Activated B cell treated with CpG ODN at 0.5 μM for 24 hours (primary cell): Measurements from ENCODE around the gene SEPTIN2. TPM values are rescaled to one million over a fixed set of nuclear protein-coding genes. Genes with fewer than 3 reads are reported as not detected.
"Not testable (repeated sequence)": the region's sequence is repeated elsewhere in the genome, so short reads cannot be mapped to it uniquely, and the experiment has no call there.

ENCODE experiments used
- ATAC-seq: fragments of 200-7000 bp; cut with Tn5 transposase; one replicate; pipeline ENCODE4 v1.10.0; 2021; ENCODE audit warnings: low read depth, mild to moderate bottlenecking, moderate library complexity
- CTCF ChIA-PET: fragments of 350-600 bp; sonication (Branson Sonifier 250); formaldehyde crosslinking; loops from one replicate; lab custom pipeline; 2021; ENCODE audit warnings: antibody characterized with exemption; lab: Charles Lee
- POLR2A ChIA-PET: fragments of 350-600 bp; sonication (Branson Sonifier 250); formaldehyde crosslinking; loops from one replicate; lab custom pipeline; 2021; ENCODE audit warnings: antibody characterized with exemption; lab: Charles Lee
- DNase-seq: peaks from one replicate; pipeline ENCODE4 v3.0.0; 2022
- H3K27ac Mint-ChIP-seq: one replicate; pipeline ENCODE4 v1.8.0; 2020; ENCODE audit warnings: mixed read lengths
- H3K27me3 Mint-ChIP-seq: one replicate; pipeline ENCODE4 v1.8.0; 2021; ENCODE audit warnings: mixed read lengths
- H3K36me3 Mint-ChIP-seq: one replicate; pipeline ENCODE4 v1.8.0; 2021; ENCODE audit warnings: low read depth, mixed read lengths
- H3K4me1 Mint-ChIP-seq: one replicate; pipeline ENCODE4 v1.8.0; 2021; ENCODE audit warnings: mixed read lengths
- H3K4me3 Mint-ChIP-seq: one replicate; pipeline ENCODE4 v1.8.0; 2020; ENCODE audit warnings: mild to moderate bottlenecking, mixed read lengths
- H3K9me3 Mint-ChIP-seq: one replicate; pipeline ENCODE4 v1.8.0; 2020; ENCODE audit warnings: mixed read lengths
- intact Hi-C: fragments of 100-400 bp; cut with micrococcal nuclease; formaldehyde crosslinking; loops from one replicate; pipeline ENCODE4 v1.15.1; 2024
- total RNA-seq: library from RNA; stranded (reverse); gene quantifications from 2 replicates; pipeline ENCODE4 v1.2.3, GENCODE V29; 2022
- TF ChIP-seq, protein P1 (sequence below): fragments of 200-600 bp; IDR thresholded peaks from one replicate; pipeline ENCODE4 v1.8.0; 2022; ENCODE audit warnings: antibody characterized with exemption, mild to moderate bottlenecking

Gene SEPTIN2
- total RNA-seq, 1 donor from 2014 or later, result 251 TPM

GRCh38 chr2:241291977-241292376 lies 23.7 kb upstream of the SEPTIN2 start:
- POLR2A ChIA-PET, result interaction anchor here (0.6 kb wide), 1 partner anchor 54 kb away, joined by 5 read pairs; no protein-coding TSS in a partner anchor
- no peak overlapping the region for H3K4me3 Mint-ChIP-seq

DNA sequence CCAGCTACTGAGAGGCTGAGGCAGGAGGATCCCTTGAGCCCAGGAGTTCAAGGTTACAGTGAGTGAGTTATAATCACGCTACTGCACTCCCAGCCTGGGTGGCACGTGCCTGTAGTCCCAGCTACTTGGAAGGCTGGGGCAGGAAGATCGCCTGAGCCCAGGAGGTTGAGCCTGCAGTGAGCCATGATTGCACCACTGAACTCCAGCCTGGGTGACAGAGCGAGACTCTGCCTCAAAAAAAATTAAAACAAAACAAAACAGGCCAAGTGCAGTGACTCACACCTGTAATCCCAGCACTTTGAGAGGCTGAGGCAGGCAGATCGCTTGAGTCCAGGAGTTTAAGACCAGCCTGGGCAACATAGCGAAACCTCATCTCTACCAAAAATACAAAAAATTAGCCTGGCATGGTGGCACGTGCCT lies 22.3 kb upstream of the SEPTIN2 start:
- H3K4me3 Mint-ChIP-seq, intact Hi-C loops, H3K27ac Mint-ChIP-seq, DNase-seq, ATAC-seq, CTCF ChIA-PET, H3K9me3 Mint-ChIP-seq, H3K27me3 Mint-ChIP-seq: not testable (repeated sequence)
- POLR2A ChIA-PET, result interaction anchor here (0.8 to 1.3 kb wide), 2 partner anchors 12 to 22 kb away, joined by 3 read pairs; partner anchors contain the start of gene HDLBP
- peaks cover 18% of the 10 kb centered on the region for H3K36me3 Mint-ChIP-seq
- H3K4me1 Mint-ChIP-seq, result peaks cover 45% of the 10 kb centered on the region

More at GRCh38 chr2:241291977-241292376, 23.7 kb upstream of the SEPTIN2 start:
- ATAC-seq (no peak), DNase-seq (no peak)
- intact Hi-C loops, result no loop called here
- Mint-ChIP-seq H3K9me3 (no peaks in the 10 kb centered on the region), H3K36me3 (peaks cover 10% of the 10 kb centered on the region), H3K4me1 (peaks cover 46% of the 10 kb centered on the region), H3K27ac (no peak overlapping the region), H3K27me3 (no peaks in the 10 kb centered on the region)
- CTCF ChIA-PET, result no interaction called here
- TF ChIP-seq, protein P1, sequence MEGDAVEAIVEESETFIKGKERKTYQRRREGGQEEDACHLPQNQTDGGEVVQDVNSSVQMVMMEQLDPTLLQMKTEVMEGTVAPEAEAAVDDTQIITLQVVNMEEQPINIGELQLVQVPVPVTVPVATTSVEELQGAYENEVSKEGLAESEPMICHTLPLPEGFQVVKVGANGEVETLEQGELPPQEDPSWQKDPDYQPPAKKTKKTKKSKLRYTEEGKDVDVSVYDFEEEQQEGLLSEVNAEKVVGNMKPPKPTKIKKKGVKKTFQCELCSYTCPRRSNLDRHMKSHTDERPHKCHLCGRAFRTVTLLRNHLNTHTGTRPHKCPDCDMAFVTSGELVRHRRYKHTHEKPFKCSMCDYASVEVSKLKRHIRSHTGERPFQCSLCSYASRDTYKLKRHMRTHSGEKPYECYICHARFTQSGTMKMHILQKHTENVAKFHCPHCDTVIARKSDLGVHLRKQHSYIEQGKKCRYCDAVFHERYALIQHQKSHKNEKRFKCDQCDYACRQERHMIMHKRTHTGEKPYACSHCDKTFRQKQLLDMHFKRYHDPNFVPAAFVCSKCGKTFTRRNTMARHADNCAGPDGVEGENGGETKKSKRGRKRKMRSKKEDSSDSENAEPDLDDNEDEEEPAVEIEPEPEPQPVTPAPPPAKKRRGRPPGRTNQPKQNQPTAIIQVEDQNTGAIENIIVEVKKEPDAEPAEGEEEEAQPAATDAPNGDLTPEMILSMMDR, result no peak

- ChIA-PET CTCF (no interaction called here), POLR2A (interaction anchor here (0.6 kb wide), 1 partner anchor 359 kb away, joined by 6 read pairs; no protein-coding TSS in a partner anchor)
- Mint-ChIP-seq H3K27me3 (no peaks in the 10 kb centered on the region), H3K4me1 (peaks cover 37% of the 10 kb centered on the region), H3K4me3 (no peak overlapping the region), H3K36me3 (peaks cover 20% of the 10 kb centered on the region), H3K27ac (no peak overlapping the region), H3K9me3 (no peaks in the 10 kb centered on the region)
- TF ChIP-seq, protein P1, result no peak
- no peak for ATAC-seq
- DNase-seq, result no peak
- intact Hi-C loops, result no loop called here
Measured at GRCh38 chr2:241295326-241296095, 20.2 kb upstream of the SEPTIN2 start.

DNA sequence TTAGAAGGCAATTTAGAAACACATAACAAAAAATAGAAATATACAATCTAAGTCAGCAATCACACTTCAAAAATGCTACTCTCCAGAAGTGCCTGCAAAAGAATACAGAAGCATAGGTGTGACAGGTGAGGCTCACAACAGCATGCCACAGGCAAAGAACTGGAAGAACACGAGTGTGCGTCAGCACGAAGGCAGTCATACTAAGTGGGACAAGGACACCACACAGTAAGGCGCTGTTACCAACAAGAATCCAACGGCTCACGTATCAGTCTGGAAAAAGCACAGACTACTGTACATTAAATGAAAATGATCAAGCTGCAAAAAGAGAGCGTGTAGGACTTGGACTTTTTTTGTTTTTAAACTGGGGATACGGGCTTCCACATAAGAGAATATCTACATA lies 19.0 kb upstream of the SEPTIN2 start:
- Mint-ChIP-seq H3K36me3 (peaks cover 20% of the 10 kb centered on the region), H3K9me3 (no peaks in the 10 kb centered on the region), H3K4me3 (no peak overlapping the region), H3K27me3 (no peaks in the 10 kb centered on the region), H3K27ac (no peak overlapping the region), H3K4me1 (peaks cover 35% of the 10 kb centered on the region)
- TF ChIP-seq, protein P1, result no peak
- POLR2A ChIA-PET, result interaction anchor here (1.7 kb wide), 1 partner anchor 19 kb away, joined by 3 read pairs; the partner anchor contains the start of genes HDLBP and SEPTIN2
- ATAC-seq (no peak), DNase-seq (no peak)
- CTCF ChIA-PET, result no interaction called here
- intact Hi-C loops, result no loop called here

DNA sequence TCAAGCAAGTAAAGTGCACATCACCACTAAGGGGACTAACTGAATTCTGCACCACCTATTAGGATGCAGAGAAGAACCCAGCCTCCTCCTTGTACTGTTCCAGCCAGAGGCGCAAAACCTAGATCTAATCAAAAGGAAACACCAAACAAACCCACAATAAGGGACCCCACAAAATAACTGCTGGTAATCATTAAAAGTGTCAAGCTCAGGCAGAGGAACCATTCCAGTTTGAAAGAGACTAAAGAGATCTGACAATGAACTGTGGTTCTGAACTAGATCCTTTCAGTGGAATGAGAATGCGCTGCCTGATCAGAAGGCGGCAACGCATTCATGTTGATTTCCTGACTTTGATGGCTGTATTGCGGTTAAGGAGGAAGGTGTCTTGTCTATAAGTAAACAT lies 17.1 kb upstream of the SEPTIN2 start:
- peaks cover 33% of the 10 kb centered on the region for H3K4me1 Mint-ChIP-seq
- ChIA-PET CTCF (no interaction called here), POLR2A (interaction anchor here (1.5 kb wide), 1 partner anchor 16 kb away, joined by 3 read pairs; no protein-coding TSS in a partner anchor)
- H3K4me3 Mint-ChIP-seq, result no peak overlapping the region
- H3K27ac Mint-ChIP-seq, result no peak overlapping the region
- peaks cover 20% of the 10 kb centered on the region for H3K36me3 Mint-ChIP-seq
- DNase-seq (no peak), ATAC-seq (no peak)
- H3K27me3 Mint-ChIP-seq, result no peaks in the 10 kb centered on the region
- no peaks in the 10 kb centered on the region for H3K9me3 Mint-ChIP-seq
- TF ChIP-seq, protein P1, result no peak
- intact Hi-C loops, result no loop called here
